MCF 10A (cell line): ENCODE results near the gene PDE2A. TPM values are rescaled to one million over a fixed set of nuclear protein-coding genes. Genes with fewer than 3 reads are reported as not detected.

ENCODE experiments used
- BruUV-seq: library from RNA; stranded (reverse); fragments of 400-500 nt; replicated peaks from 2 replicates; lab custom pipeline; 2021; lab: Mats Ljungman, UMichigan
- CTCF ChIA-PET: fragments of 300-600 bp; sonication (Branson Sonifier 250); formaldehyde crosslinking; extraction: SDS; loops from one replicate; lab custom pipeline; 2021; ENCODE audit warnings: antibody characterized with exemption, inconsistent platforms; lab: Yijun Ruan, JAX
- POLR2A ChIA-PET: fragments of 300-600, 350-650 bp; sonication (Branson Sonifier 250); formaldehyde crosslinking; extraction: SDS; loops from one replicate; lab custom pipeline; 2020; ENCODE audit warnings: antibody characterized with exemption, inconsistent platforms; lab: Yijun Ruan, JAX
- DNase-seq: peaks from one replicate; pipeline ENCODE4 v3.0.0-alpha.2; 2018; ENCODE audit not compliant: unreplicated experiment
- H3K27ac Mint-ChIP-seq: one replicate; pipeline ENCODE4 v1.8.0; 2022; ENCODE audit warnings: mild to moderate bottlenecking, low read depth, mixed read lengths; ENCODE audit not compliant: unreplicated experiment
- H3K27me3 Mint-ChIP-seq: one replicate; pipeline ENCODE4 v1.8.0; 2022; ENCODE audit warnings: mixed read lengths; ENCODE audit not compliant: insufficient read depth, unreplicated experiment
- H3K36me3 Mint-ChIP-seq: one replicate; pipeline ENCODE4 v1.8.0; 2022; ENCODE audit warnings: mild to moderate bottlenecking, moderate library complexity, mixed read lengths; ENCODE audit not compliant: insufficient read depth, unreplicated experiment
- H3K4me1 Mint-ChIP-seq: one replicate; pipeline ENCODE4 v1.8.0; 2022; ENCODE audit warnings: mixed read lengths; ENCODE audit not compliant: insufficient read depth, unreplicated experiment
- H3K4me3 Mint-ChIP-seq: one replicate; pipeline ENCODE4 v1.8.0; 2022; ENCODE audit warnings: mild to moderate bottlenecking, moderate library complexity, mixed read lengths; ENCODE audit not compliant: unreplicated experiment
- H3K9me3 Mint-ChIP-seq: one replicate; pipeline ENCODE4 v1.8.0; 2022; ENCODE audit warnings: mixed read lengths; ENCODE audit not compliant: unreplicated experiment
- CTCF ChIP-seq: fragments of 200-600 bp; IDR thresholded peaks from one replicate; pipeline ENCODE4 v1.8.0; 2022; ENCODE audit warnings: antibody characterized with exemption, mild to moderate bottlenecking; ENCODE audit not compliant: unreplicated experiment
- intact Hi-C: fragments of 100-400 bp; cut with micrococcal nuclease; formaldehyde crosslinking; loops from 2 replicates; pipeline ENCODE4 v1.14.1; 2022
- total RNA-seq: library from RNA; stranded (reverse); gene quantifications from 2 replicates; pipeline ENCODE4 v1.2.3, GENCODE V29; 2022

Gene PDE2A
- total RNA-seq, 1 experiment from 2014 or later: 1.9 TPM

- ChIA-PET CTCF (interaction anchor here (1.0 kb wide), 1 partner anchor 9 kb away, joined by 3 read pairs; no protein-coding TSS in a partner anchor), POLR2A (no interaction called here)
- Mint-ChIP-seq H3K36me3 (no peaks in the 10 kb centered on the region), H3K4me3 (no peak overlapping the region), H3K4me1 (no peaks in the 10 kb centered on the region), H3K27ac (no peak overlapping the region), H3K27me3 (peaks cover 54% of the 10 kb centered on the region), H3K9me3 (no peaks in the 10 kb centered on the region)
- intact Hi-C loops: no loop called here
- BruUV-seq: no TSS peak
- TF ChIP-seq CTCF: no peak
- no peak for DNase-seq
Measured at GRCh38 chr11:72669527-72669926, 4.7 kb downstream of the PDE2A start.

GRCh38 chr11:72668629-72669347 is 5.4 kb downstream of the PDE2A start:
- ChIA-PET POLR2A (interaction anchor here (0.5 to 0.9 kb wide), 2 partner anchors 12 to 43 kb away, joined by 3 to 4 read pairs; no protein-coding TSS in a partner anchor), CTCF (interaction anchor here (1.0 to 1.8 kb wide), 4 partner anchors 10 to 318 kb away, joined by 3 to 5 read pairs (median 4); no protein-coding TSS in a partner anchor)
- Mint-ChIP-seq H3K4me1 (no peaks in the 10 kb centered on the region), H3K27ac (no peak overlapping the region), H3K36me3 (no peaks in the 10 kb centered on the region), H3K4me3 (no peak overlapping the region), H3K27me3 (peaks cover 47% of the 10 kb centered on the region), H3K9me3 (no peaks in the 10 kb centered on the region)
- no peak for DNase-seq
- no peak for TF ChIP-seq CTCF
- BruUV-seq: no TSS peak
- intact Hi-C loops: no loop called here

- no TSS peak for BruUV-seq
- no peak overlapping the region for H3K27ac Mint-ChIP-seq
- H3K4me3 Mint-ChIP-seq: no peak overlapping the region
- DNase-seq: no peak
- no peaks in the 10 kb centered on the region for H3K4me1 Mint-ChIP-seq
- peaks cover 41% of the 10 kb centered on the region for H3K27me3 Mint-ChIP-seq
- intact Hi-C loops: no loop called here
- ChIA-PET POLR2A (interaction anchor here (0.6 kb wide), 1 partner anchor 229 kb away, joined by 3 read pairs; no protein-coding TSS in a partner anchor), CTCF (interaction anchor here (0.6 to 1.3 kb wide), 2 partner anchors 17 to 43 kb away, joined by 3 to 4 read pairs; no protein-coding TSS in a partner anchor)
- no peaks in the 10 kb centered on the region for H3K9me3 Mint-ChIP-seq
- no peaks in the 10 kb centered on the region for H3K36me3 Mint-ChIP-seq
- no peak for TF ChIP-seq CTCF
Measured at GRCh38 chr11:72665911-72666472, 8.2 kb downstream of the PDE2A start.

GRCh38 chr11:72662036-72662435 is 12.2 kb downstream of the PDE2A start:
- CTCF ChIA-PET: no interaction called here
- H3K4me1 Mint-ChIP-seq: no peaks in the 10 kb centered on the region

More at GRCh38 chr11:72662036-72662435, 12.2 kb downstream of the PDE2A start:
- no peak overlapping the region for H3K27ac Mint-ChIP-seq
- no peaks in the 10 kb centered on the region for H3K36me3 Mint-ChIP-seq
- intact Hi-C loops: no loop called here
- DNase-seq: no peak
- no peaks in the 10 kb centered on the region for H3K9me3 Mint-ChIP-seq
- POLR2A ChIA-PET: no interaction called here
- H3K4me3 Mint-ChIP-seq: no peak overlapping the region
- H3K27me3 Mint-ChIP-seq: peaks cover 42% of the 10 kb centered on the region
- BruUV-seq: no TSS peak
- no peak for TF ChIP-seq CTCF
